GM12801 (cell line): ENCODE results near the gene TMX3.

ENCODE experiments used
- CTCF ChIP-seq: IDR thresholded peaks from one replicate; pipeline ENCODE4 v1.5.1; 2011; ENCODE audit warnings: control low read depth; ENCODE audit not compliant: insufficient read length; ENCODE audit errors: extremely low read depth

The TMX3 gene

GRCh38 chr18:68714712-68715496 is at the start of gene TMX3:
Gene TMX3, minus strand, starts transcription at chr18:68715108. Its CDS starts 127 bp downstream, at chr18:68714981.
- no peak for TF ChIP-seq CTCF

GRCh38 chr18:68764016-68764415 is 49.1 kb upstream of the TMX3 start:
- TF ChIP-seq CTCF: no peak

- TF ChIP-seq CTCF: no peak
Observed at GRCh38 chr18:68763083-68763482, 48.2 kb upstream of the TMX3 start.

GRCh38 chr18:68759308-68759707 is 44.4 kb upstream of the TMX3 start:
- TF ChIP-seq CTCF: no peak

- no peak for TF ChIP-seq CTCF
Observed at GRCh38 chr18:68757126-68757525, 42.2 kb upstream of the TMX3 start.

- TF ChIP-seq CTCF: no peak
Observed at GRCh38 chr18:68742206-68742605, 27.3 kb upstream of the TMX3 start.

GRCh38 chr18:68740966-68741365 is 26.1 kb upstream of the TMX3 start:
- TF ChIP-seq CTCF: no peak

GRCh38 chr18:68739462-68739861 is 24.6 kb upstream of the TMX3 start:
- no peak for TF ChIP-seq CTCF
